GM21529 (cell line): ENCODE results near the gene ACBD6.

Experiments used
- ATAC-seq: cut with Tn5 transposase; IDR thresholded peaks from one replicate; pipeline ENCODE4 v1.9.1; 2021; ENCODE audit not compliant: unreplicated experiment

The ACBD6 gene

DNA sequence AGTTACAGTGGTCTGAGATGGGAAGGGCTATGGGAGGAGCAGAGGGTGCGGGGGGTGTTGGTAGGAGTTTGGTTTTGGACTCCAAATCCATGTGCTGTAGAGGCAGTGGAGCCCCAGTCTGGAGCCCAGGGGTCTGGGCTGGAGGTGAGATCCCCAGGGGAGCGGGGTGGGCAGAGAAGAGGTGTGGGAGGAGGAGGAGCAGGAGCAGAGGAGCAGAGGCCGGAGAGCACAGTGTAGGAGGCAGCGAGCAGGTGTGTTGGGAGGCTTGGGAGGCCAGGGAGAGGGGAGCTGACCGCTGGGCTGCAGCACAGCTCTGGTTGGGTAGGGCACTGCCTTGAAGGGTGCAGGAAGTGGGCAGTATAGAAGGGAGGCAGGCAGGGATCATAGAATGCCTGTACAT, 243.4 kb downstream of the ACBD6 start:
- no peak for ATAC-seq

DNA sequence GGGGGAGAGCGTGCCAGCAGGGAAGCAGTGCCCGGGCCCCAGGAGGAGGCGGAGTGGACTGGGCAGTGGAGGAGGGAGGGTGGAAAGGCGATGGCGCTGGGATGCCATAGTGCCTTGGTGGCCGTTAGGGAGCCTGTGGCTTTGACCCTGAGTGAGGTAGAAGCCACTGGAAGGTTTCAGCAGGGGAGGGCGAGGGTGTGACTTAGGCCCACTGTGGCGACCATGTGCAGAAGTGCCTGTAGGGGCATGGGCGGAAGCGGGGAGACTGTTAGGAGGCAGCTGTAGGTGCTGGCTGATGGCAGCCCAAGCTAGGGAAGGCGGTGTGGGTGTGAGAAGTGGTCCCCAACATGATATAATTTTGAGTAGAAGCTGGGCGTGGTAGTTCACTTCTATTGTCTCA, 244.1 kb downstream of the ACBD6 start:
- no peak for ATAC-seq

DNA sequence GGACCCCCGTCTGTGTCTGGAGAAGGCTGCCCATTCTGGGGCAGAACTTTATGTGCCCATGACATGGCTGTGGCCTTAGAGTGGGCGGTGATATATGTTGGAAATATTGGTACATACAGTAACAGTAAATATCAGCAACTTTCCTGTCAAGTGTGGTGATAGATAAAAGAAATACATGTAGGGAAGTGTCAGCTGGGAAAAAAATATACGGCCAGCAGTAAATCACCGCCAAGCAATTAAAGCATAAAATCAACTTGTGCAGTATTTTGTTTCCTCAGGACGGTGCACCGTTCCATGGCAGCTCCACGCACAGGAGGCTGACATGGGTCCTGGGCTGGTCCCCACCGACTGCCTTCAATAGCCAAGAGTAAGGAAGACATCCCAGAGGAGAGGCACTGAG, 244.9 kb downstream of the ACBD6 start:
- no peak for ATAC-seq

DNA sequence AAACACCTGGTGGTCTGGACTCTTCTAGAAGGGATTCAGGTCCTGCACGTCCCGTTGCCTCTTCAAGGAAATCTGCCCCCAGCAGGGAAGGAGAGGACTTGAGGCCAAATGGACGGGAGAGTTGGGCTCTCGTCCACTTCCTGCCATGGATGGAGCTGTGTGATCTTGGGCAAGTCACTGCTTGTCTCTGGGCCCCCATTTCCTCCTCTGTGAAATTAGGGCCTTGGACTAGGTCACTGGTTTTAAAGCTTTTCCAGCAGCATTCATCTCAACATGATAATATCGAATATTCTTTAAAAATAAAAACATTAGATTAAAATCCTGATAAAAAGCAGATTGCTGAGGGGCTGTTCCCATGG, 245.4 kb downstream of the ACBD6 start:
- no peak for ATAC-seq

DNA sequence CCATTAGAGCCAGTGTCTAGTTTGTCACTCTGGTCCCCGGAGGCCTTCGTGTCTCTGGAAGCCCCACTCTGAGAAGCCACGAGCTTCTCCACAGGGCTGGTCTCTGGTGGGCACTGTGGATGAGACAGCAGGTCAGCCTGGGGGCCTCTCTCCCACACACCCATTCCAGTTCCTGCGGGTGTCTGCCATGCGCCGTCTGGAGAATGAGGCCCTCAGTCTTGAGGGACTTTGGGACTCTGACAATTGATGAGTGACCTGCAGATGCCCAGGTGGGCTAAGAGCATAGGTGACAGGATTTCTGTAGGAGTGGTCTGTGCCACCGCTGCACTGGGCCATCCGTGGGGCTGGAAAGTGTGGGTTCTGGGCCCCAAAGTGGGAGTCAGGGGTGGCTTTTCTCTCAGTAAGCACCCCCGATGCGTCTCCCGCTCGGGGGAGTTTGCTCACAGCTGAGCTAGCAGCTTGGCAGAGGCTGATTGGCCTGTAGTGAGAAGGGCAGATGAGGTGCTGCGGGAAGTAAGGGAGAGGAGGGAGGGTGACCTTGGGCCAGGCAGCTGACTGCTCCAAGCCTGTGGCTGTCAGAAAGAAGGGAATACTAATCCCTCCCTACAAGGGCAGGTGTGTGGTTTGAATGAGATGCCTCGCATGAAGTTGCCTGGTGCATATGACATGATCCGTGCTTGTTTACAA, 245.9 kb downstream of the ACBD6 start:
- no peak for ATAC-seq

DNA sequence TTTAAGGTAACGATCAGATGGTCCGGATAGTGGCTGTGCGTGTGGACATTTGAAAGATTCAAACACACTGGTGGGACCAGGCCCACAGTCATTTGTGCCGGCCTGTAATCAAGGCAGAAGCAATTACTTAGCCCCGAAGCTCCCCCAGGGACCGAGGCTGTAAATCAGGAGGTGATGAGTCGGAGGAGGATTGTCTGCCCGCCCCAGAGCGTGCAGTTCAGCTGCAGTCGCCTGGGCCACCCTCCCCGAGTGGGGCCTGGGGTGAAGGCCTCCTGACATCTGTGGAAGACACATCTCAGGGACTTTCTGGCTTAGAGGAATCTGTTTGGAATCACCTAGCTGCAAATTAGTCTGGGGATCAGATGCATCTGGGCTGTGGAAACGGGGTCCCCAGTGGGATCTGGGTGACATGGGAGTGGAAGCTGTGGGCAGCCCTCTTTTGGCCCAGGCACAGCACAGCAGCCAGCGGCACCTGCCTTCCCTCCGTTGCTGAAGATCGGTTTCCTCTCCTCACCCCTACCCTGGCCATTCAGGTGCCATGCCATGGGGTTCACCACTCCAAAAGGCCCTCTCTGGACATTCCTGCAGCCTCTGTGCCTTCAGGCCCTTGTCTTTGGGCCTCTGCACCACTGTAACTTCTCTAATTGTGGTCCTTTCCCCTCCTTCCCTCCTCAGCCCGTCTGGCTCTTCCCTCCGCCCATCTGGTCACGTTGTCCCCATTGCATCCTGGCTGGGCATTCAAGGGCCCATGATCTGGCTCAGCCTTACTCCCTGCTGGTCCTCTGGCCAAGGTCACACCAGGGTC, 246.6 kb downstream of the ACBD6 start:
- ATAC-seq = no peak

DNA sequence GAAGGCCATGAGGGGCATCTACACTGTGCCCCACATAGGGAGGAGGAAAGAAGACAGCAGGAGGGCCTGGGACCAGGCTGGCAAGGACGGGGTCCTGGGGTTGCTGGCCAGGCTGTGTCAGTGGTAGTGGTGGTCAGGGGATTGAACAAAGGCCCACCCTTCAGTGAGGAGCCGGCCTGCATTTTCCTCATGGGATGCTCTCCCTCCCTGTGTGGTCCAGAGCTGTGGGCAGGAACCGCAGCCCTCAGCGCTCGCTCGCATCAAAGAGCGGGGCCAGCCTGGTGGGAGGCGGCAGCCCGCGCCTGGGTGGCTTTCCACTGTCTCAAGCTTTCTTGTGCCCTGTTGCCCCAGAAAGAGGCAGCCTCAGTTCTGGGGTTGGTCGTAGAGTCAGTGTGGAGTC, 247.5 kb downstream of the ACBD6 start:
- no peak for ATAC-seq

DNA sequence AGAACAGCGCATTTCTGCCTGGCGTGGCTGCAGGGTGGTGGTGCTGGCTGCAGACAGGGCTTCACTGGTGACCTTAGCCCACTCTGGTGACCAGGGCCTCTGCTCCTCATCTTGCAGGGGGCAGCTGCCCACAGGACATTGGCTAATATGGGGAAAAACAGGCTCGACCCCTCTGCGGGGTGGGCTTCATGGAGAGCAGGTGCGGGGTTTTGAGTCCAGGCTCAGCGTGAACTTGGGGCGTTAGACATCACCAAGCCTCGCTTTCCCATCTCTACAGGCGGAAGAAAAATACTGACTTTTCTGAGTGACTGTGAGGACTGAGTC, 247.9 kb downstream of the ACBD6 start:
- no peak for ATAC-seq

DNA sequence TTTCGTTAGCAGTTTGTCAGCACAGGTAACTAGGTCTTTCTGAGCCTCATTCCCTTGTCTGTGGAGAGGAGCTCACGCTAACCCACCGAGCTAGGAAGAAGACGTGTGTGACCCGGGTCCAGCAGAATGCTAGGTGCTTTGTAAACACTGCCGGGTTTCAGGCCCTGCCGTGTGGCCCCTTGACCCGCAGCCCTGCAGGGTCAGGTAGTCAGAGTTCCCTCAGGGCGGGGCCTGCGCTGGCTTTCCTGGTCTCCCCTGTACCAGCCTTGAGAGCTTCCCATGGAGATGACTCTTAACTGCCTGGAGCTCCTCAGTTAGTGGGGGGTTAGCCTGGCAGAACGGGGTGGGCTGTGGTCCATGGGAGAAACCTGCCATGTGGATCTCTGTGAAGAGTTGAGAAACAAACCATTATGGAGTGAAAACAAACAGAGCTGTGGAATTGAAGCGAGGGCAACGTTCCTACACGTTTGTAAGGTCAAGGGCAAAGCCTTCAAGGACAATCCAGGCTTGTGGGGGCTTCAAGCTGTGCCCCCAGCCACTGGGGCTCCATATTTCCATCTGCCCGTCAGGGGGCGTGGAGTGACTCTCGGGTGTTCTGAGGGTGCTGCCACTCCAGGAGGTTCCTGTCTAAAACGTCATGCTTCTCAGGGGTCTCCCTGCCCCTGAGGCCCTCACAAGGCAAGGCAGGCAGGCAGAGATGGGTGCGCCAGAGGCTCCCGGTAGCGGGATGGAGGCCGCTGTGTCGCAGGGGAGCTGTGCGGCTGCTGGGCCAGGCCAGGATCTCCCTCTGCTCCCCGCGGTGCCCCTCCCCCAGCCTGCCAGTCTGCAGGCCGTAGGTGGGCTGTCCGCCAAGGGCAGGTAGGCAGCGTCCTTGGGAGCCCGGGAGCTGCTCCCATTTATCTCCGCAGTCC, 248.5 kb downstream of the ACBD6 start:
- ATAC-seq = no peak

DNA sequence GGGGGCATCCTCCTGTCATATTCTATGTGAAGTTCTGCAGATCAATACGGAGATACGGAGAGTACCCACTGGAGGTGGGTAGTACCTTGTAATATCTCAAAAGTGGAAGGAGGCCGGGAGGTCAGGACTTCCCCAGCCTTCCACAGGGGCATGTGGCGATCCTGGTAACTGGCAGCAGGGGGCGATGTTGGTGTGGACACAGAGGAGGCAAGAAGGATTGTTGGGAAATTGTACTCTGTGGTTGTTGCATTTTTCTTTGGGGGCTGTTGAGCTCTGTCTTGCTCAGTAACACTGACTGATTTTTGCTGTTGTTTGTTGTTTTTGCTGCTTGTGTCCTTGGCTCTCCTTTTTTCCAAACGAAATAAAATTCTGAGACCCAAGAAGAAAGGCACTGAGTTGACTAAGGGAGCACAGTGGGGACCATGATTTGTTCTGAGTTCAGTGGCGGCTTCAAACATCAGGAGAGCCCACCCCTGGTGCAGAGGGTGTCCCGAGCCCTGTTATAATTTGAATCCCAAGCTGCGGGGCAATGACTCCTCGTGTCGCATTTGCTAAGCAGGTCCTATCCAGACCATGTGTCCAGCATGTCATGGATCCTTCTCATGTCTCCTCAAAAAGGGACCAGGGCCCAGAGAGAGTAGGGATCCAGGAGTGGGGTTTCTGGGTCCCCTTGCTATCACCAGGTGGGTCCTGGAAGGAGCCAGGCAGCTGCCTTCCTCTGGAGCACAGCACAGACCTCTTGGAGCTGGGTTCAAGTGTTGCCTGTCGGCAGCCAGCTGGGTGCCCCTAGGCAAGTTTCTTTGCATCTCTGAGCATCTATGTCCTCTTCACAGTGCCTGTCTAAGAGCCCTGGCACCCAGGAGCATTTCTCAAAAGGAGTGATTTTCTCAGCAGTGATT, 249.5 kb downstream of the ACBD6 start:
- ATAC-seq = peak; percentile 64

DNA sequence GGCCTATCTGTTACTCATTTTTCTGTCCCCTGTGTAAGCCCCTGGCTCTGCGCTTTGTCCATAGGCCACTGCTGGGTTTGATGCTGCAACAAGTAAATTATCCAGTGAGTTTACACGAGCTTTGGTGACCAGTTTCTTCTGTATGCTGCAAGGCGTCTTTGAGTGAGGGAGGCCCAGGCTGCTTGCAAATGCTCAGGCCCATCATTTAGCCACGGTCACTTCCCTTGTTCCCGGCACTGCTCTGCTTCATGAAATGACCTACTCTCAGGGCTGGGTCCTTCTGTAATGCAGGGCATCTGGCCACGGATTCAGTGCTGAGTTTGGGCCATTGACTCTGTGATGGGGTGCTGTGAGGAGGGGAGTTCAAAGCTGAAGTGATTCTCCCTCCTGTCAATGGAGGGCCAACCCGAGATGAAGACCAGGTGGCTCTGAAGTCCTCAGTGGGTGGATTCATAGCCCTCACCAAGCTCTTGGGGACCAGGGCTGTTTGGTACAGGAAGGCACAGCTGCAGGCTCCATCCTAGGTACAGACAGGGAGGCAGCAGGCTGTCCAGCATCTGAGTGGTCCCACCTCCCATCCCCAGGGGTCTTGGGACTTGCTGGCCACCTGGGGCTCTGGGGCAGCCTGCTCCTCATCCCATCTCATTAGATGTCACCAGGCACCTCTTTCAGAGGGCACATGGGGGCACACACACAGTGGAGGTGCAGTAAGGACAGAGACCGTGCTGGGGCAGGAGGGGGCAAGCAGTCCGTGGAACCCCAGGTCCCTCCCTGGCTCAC, 250.7 kb downstream of the ACBD6 start:
- no peak for ATAC-seq

DNA sequence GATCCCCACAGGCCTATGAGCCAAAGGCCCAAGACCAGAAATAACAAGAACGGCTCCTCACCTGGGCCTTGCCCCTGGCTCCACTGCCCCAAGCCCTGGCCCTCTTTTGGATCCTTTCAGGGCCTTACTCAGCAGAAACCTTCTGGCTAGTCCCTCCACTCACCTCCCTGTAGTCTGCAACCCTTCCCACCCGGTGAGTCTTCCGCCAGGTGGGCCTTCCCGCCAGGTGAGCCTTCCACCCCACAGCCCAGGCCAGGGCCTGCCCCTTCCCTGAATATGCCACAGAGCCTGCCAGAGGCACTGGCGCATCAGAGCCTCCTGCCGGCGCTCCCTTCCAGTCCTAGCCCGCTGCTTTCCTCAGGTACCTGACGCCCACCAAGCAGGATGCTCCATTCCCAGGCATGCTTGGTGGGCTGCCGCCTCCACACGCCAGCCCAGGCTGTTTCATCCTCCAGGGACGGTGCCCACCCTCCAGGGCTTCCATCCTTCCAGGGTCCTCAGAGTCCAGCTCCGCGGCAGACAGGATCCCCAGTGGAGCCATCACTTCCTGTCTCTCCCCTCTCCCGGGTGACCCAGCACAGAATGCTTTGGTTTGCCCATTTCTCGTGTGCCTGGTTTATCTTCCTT, 251.4 kb downstream of the ACBD6 start:
- ATAC-seq = no peak

DNA sequence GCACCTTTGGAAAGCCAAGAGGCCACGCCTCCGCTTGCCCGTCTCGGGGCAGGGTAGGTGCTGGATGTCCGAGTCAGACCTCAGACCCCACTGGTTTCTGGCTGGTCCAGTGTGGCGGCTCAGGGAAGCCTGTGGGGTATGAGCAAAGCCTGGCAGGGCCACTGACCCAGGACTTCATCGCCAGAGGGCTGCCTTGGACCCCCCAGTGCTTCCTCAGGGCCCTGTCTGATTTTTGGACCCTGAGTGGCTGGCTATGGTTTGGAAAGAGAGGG, 251.9 kb downstream of the ACBD6 start:
- ATAC-seq = no peak

DNA sequence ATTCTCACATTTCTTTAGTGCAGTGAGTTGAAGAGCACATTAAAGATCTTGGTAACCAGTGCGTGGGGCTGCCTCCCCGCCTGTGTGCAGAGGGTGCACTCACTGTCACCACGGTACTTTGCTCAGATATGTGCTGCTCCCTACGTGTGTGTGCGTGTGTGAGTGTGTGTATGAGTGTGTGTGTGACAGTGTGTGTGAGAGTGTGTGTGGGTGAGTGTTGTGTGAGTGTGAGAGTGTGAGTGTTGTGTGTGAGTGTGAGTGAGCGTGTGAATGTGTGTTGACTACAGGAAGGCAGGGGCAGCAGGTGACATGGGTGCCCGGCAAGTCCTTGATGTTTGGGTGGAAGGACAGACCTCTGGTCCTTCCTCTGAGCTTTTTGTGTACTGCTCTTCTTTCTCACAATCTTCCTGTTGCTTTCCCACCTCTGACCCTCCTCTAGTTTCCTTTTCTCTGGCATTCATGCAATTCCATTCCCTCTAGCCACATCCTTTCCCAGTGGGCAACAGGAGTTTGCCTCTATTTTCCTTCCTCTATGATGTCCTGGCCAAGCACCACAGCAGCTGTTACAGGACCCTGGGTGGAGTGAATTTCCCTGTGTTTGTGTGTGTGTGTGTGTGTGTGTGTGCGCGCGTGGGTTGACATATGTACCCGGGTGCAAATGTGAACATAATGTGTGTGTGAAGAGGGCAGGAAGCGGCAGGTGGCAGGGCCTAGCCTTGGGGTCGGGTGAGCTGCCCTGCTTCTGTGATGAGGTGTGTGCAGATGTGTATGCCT, 252.5 kb downstream of the ACBD6 start:
- ATAC-seq = no peak

DNA sequence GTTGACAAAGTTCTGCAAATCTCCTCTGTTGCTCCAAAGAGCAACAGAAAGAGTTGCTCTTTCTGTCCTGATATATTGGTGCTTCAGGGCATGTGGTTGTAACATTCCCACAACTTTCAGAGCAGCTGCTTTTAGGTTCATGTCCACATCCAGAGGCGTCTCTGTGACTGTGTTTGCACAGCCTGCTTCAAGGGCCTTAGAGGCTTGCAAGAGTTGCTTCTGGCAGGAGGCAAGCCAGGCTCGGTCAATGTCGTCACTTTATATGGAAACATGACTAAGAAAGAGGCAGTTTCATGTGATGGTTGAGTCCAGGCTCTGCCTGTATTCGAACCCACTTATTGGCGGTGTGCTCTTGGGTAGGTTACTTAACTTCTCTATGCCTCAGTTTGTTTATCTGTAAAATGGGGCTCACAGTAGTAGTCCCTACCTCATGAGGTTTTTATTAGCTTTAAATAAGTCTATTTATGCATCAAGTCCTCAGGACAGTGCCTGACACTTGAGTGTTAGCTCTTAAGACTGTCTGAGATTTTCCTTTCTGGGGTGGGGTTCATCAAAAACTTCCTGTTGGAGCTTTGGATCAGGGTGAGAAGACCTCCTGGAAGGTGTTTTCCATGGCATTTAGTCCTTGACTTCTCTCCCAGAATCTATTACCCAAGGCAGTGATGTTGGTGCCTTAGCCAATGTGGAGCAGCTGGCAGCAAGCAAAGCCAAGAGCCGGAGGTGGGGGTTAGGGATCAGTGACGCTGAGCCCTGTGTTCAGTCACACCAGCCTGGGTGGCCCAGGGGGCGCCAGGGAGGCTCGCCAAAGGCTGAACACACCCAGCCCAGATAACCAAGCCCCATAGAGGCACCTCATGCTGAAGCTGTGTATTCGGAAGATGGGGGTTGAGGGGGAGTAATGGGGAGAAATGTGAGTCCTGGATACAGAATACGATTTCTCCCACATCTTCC, 253.4 kb downstream of the ACBD6 start:
- ATAC-seq = no peak

DNA sequence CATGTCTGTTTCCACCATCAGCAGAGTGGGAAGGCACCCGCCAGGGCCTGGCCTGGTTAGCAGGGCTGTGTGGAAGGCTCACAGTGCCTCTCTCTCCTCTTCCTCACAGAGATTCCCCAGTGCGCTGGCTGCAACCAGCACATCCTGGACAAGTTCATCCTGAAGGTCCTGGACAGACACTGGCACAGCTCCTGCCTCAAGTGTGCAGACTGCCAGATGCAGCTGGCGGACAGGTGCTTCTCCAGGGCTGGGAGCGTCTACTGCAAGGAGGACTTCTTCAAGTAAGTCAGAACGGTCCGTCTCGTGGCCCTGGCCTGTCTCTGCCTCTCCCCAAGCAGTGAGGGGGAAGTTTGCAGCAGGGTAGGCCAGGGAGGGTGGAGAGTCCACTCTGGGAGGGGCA, 254.2 kb downstream of the ACBD6 start:
- ATAC-seq = no peak

DNA sequence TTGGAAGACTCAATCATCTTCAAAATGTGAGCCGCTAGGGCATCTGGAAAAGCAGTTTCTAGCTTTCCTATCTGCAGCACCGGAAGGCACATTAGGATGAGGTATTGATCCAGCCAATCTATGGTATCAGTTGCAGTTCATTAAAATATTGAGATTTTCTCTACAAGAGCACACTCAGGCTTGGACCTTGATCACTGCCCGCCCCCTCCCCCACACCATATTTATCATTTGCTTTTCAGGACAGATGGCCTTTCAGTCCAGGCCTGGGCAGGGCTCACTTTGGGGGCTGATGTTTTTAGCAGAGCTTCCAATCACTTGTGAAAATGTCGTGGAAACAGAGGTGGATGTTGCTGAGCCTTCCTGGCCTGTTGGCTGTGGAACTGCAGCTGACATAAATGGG, 254.8 kb downstream of the ACBD6 start:
- ATAC-seq = no peak

DNA sequence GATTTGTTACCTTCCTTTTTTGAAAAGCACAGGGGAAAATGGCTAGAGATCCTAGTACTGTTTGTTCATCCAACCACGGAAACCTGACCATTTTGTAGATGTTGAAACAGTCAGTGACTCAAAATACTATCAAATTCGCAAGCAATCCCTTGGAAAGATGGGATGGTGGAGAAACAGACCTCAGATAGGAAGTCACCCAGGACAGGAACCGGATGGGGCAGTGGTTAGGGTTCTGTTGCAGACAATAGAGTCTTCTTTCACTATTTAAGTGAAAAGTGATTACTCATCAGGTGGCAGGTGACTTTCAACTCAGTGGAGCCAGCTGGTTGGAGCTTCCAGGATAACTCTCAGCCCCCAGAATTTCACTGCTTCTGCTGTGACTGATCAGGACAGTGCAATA, 255.3 kb downstream of the ACBD6 start:
- ATAC-seq = no peak
